HepG2 (cell line): Measurements from ENCODE around the gene PRR11. TPM values are rescaled to one million over a fixed set of nuclear protein-coding genes. Genes with fewer than 3 reads are reported as not detected.

Experiments used
- AHDC1 ChIP-seq: sonication (generic); formaldehyde crosslinking; IDR thresholded peaks from 2 replicates; pipeline ENCODE4 v1.5.1; 2020; ENCODE audit warnings: mild to moderate bottlenecking, missing genetic modification reagents, borderline replicate concordance
- CC2D1A ChIP-seq: sonication (generic); formaldehyde crosslinking; IDR thresholded peaks from 2 replicates; pipeline ENCODE4 v1.8.1; 2023; ENCODE audit warnings: mild to moderate bottlenecking, missing genetic modification reagents
- HCFC1 ChIP-seq: fragments of 150-350 bp; IDR thresholded peaks from 2 replicates; pipeline ENCODE4 v1.6.1; 2014; ENCODE audit warnings: low read depth, low read length
- MAZ ChIP-seq, 2 experiments: sonication (generic) in 1 of 2; formaldehyde crosslinking in 1 of 2; IDR thresholded peaks; 2 replicates each; pipeline versions ENCODE4 v1.5.0 to v1.6.1; 2012 to 2020; ENCODE audit warnings: low read depth in 2 of 2, mild to moderate bottlenecking in 2 of 2, borderline replicate concordance in 1 of 2, improper control_type of control experiment in 1 of 2, low read length in 1 of 2, missing genetic modification reagents in 1 of 2, moderate library complexity in 1 of 2
- RNF219 ChIP-seq: sonication (generic); formaldehyde crosslinking; IDR thresholded peaks from 2 replicates; pipeline ENCODE4 v1.5.0; 2020; ENCODE audit warnings: mild to moderate bottlenecking, missing genetic modification reagents
- SATB2 ChIP-seq: sonication (generic); formaldehyde crosslinking; IDR thresholded peaks from 2 replicates; pipeline ENCODE4 v1.5.0; 2020; ENCODE audit warnings: missing genetic modification reagents
- ZBTB4 ChIP-seq: sonication (generic); formaldehyde crosslinking; IDR thresholded peaks from 2 replicates; pipeline ENCODE4 v1.4.0; 2020; ENCODE audit warnings: missing genetic modification reagents, mild to moderate bottlenecking, borderline replicate concordance
- ZNF44 ChIP-seq: sonication (generic); formaldehyde crosslinking; IDR thresholded peaks from 2 replicates; pipeline ENCODE4 v1.5.1; 2020; ENCODE audit warnings: mild to moderate bottlenecking, missing genetic modification reagents
- ZNF839 ChIP-seq: sonication (generic); formaldehyde crosslinking; IDR thresholded peaks from 2 replicates; pipeline ENCODE4 v1.4.0; 2020; ENCODE audit warnings: missing genetic modification reagents, mild to moderate bottlenecking, borderline replicate concordance
- polyA plus RNA-seq, 8 experiments: library from polyadenylated mRNA; depleted of rRNA in 3 of 8; stranded (reverse) in 7 of 8; unstranded in 1 of 8; fragments of >200 nt; fragmentation: Illumina TruSeq in 4 of 8; extraction: Trizol in 4 of 8; gene quantifications; 2 replicates each; pipeline versions ENCODE4 v1.2.1 to v1.2.3, GENCODE V29; 2011 to 2016; ENCODE audit warnings: low read depth in 4 of 8, missing spikeins in 1 of 8, mixed read lengths in 1 of 8; ENCODE audit not compliant: insufficient read depth in 1 of 8
- total RNA-seq, 5 experiments: library from RNA; depleted of rRNA; stranded (reverse); fragments of >200 nt; fragmentation: Illumina TruSeq; extraction: Trizol; gene quantifications; 2 replicates each; pipeline ENCODE4 v1.2.3, GENCODE V29; 2016; ENCODE audit warnings: low read depth in 1 of 5
- TF ChIP-seq, protein P1 (sequence below), 2 experiments: IDR thresholded peaks; 2 replicates each; pipeline ENCODE4 v1.6.1; 2011 to 2012; ENCODE audit warnings: low read length in 2 of 2, borderline replicate concordance in 1 of 2, low read depth in 1 of 2, mild to moderate bottlenecking in 1 of 2, moderate library complexity in 1 of 2

The PRR11 gene
- total and polyA plus RNA-seq, 2 of the 13 experiments (the other 11 are each of a cell fraction or from before 2014, with no cell fraction given): 35.7 to 39.2 TPM

DNA sequence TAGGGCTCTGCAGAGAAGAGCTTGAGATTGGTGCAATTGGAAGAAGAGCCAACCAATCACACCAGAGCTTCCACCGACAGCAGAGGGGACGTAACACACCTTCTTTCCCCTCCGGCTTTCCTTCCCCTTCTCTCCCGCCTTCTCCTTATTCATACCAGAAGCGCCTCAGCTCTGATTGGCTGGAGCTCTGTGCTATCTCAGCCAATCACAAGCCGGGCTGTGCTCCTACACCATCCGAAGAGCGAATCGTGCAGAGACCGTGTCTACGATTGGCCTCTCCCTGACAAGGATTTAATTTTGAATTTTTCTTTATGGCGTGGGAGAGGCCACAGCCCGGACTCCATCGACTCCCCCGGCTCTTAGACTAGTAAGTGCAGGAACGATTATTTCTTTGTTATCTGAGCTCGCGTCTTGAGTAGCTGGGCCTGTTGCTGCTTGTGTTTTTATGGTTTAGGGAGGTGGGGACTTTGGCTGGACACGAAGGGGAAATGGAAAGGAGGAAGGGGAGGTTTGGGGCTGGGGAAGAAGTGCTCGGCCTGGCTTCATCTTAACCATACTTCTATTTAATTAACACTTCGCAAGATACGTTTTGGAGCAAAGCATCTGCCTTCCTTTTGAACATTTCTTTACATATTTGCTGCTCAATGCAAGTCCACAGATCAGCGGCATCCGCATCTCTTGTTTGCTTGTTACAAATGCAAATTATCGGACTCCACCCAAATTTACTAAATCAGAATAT lies at the start of gene PRR11 (continued):
- TF ChIP-seq, protein P1, sequence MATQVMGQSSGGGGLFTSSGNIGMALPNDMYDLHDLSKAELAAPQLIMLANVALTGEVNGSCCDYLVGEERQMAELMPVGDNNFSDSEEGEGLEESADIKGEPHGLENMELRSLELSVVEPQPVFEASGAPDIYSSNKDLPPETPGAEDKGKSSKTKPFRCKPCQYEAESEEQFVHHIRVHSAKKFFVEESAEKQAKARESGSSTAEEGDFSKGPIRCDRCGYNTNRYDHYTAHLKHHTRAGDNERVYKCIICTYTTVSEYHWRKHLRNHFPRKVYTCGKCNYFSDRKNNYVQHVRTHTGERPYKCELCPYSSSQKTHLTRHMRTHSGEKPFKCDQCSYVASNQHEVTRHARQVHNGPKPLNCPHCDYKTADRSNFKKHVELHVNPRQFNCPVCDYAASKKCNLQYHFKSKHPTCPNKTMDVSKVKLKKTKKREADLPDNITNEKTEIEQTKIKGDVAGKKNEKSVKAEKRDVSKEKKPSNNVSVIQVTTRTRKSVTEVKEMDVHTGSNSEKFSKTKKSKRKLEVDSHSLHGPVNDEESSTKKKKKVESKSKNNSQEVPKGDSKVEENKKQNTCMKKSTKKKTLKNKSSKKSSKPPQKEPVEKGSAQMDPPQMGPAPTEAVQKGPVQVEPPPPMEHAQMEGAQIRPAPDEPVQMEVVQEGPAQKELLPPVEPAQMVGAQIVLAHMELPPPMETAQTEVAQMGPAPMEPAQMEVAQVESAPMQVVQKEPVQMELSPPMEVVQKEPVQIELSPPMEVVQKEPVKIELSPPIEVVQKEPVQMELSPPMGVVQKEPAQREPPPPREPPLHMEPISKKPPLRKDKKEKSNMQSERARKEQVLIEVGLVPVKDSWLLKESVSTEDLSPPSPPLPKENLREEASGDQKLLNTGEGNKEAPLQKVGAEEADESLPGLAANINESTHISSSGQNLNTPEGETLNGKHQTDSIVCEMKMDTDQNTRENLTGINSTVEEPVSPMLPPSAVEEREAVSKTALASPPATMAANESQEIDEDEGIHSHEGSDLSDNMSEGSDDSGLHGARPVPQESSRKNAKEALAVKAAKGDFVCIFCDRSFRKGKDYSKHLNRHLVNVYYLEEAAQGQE (IDR thresholded peaks at IDR 0.05; ENCODE audit: borderline replicate concordance in 1 of 2, low read depth in 1 of 2, low read length in 2 of 2): no peak
- TF ChIP-seq MAZ (IDR thresholded peaks at IDR 0.05; ENCODE audit: borderline replicate concordance, low read depth, low read length) (no peak), MAZ (CRISPR knock-in tag; IDR thresholded peaks at IDR 0.05; ENCODE audit: low read depth) (peak; percentile 3; the same call in 1 of the 2 replicates), CC2D1A (peak; percentile 96), ZBTB4 (CRISPR knock-in tag) (no peak), ZNF839 (CRISPR knock-in tag) (no peak), RNF219 (CRISPR knock-in tag) (no peak), ZNF44 (CRISPR knock-in tag) (no peak), AHDC1 (CRISPR knock-in tag) (no peak), SATB2 (no peak), HCFC1 (no peak)
